Right hindlimb (tissue), 1 donor: ENCODE measurements around the gene COBLL1.

Experiments
- DNase-seq: peaks from one replicate; pipeline ENCODE4 v3.0.0-alpha.2; 2018

Gene COBLL1

DNA sequence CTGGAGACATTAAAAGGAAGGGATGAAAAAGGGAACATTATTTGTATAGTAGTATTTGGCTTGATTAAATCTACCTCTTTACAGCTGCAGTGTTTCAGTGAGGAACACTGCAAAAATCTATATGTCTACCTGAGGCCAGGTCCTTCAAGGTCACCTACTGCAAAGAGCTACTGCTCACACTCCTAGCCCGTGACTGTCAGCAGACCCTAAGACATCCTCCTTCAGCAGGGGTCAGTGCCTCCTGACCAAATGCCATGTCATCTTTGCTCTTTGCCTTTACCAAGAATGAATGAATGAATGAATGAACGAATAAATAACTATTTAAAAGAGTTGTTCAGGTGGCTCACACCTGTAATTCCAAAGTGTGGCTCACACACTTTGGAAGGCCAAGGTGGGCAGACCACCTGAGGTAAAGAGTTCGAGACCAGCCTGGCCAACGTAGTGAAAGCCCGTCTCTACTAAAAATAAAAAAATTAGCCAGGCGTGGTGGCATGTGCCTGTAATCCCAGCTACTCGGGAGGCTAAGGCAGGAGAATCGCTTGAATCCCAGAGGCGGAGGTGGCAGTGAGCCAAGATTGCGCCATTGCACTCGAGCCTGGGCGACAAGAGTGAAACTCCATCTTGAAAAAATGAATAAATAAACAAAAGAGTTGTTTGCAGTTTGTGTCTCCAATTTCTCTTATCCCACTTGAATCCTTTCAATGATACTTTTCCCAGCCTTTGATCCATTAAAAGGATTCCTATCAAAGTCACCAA, 136.0 kb downstream of the COBLL1 start:
- DNase-seq = no peak

GRCh38 chr2:164703915-164704706, 137.5 kb downstream of the COBLL1 start:
- no peak for DNase-seq

GRCh38 chr2:164701565-164701964, 140.1 kb downstream of the COBLL1 start:
- DNase-seq = no peak

- DNase-seq = no peak
These were observed 141.2 kb downstream of the COBLL1 start for GRCh38 chr2:164700390-164700789.

DNA sequence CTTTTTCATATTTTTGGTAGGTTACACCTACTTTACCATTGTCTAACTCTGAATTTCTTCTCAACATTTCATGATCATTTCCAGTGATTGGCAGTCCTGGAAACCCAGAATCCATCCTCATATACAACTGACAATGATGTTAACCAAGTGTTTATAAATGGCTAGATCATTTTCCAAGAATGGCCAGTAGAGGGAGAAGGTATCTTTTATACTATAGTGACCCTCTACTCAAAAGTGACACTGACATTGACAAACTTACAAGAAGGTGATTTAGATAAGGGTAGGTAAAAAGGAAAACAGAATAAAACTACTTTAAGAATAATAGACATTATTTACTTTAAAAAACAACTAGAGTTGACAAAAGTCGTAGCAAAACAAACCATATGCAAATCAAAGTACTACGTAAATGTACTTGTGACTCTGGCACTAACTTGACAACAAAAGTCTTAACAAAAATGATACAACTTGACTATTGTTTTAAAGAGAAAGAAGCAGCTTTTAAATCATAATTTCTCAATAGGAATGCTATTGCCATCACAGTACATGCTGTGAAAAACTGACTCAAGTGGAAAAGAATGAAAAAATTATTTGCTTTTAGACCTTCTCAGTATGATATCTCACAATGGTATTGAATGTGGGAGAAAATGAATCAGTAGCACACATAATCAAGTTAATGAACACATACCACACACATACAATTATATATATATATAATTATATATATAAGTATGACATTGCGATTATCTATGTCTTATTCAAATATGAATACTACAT, 143.7 kb downstream of the COBLL1 start:
- DNase-seq = no peak

GRCh38 chr2:164696634-164697033, 145.0 kb downstream of the COBLL1 start:
- DNase-seq = no peak

GRCh38 chr2:164694275-164694695, 147.3 kb downstream of the COBLL1 start:
- DNase-seq = no peak

GRCh38 chr2:164693834-164694233, 147.8 kb downstream of the COBLL1 start:
- DNase-seq = no peak

DNA sequence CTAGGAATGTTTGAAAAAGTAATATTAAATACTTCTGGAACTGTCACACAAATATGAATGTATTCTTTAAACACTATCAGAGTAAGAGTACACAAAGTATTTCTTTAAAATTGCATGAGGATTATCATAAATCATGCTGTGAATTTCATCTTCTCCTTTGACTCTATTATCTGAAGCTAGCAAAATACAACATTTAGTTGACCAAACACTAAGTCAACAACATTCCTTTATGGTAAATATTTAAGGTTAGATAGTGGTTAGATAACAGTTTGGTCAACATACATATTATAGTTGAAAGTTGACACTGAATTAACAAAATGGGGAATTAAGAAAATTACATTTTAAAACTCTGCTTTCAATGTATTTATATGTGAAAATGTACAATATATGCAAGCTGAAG, 148.2 kb downstream of the COBLL1 start:
- DNase-seq = no peak

- DNase-seq = no peak
These were observed 148.7 kb downstream of the COBLL1 start for GRCh38 chr2:164692958-164693357.

DNA sequence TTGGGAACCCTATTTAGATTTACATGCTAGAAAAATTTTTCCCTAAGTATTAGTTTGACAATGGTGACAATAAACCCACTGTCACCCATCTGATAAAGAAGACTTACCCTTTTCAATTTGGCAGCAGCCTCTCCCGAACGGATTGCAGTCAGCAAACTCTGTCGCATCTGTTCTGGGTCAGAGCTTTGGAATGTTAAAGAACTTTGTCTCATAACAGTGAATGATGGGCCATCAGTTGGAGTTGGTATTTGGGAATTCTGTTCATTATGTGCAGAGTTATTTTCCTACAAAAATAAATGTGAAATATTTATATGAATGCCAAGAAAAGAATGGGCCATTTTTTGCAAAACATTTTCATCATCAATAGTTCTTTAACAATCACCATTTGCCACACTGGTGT, 149.5 kb downstream of the COBLL1 start:
- no peak for DNase-seq

DNA sequence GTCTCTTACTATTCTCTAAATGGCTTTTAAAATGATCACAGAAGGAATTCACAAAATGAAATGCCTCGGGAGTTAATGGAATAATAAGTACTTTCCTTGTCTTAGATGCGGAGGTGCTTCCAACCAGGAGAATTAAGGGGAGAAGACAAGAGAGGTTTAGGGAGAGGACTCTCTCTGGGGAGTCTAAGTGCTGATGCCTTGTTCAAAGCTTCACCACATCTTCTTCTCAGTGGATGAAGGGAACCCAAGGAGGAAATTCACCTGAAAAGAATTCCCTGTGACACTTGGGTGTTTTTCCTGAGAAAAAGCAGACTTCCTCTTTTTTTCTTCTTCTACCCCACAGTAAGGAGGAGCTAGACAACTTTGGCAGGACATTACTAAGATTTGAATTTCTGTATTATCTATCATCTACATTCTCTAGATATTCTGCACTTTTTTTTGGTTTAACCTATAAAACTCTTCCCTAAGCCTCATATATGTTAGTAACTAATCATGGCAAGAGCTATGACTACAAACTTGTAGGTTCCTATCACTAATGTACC, 150.2 kb downstream of the COBLL1 start:
- DNase-seq = no peak

- no peak for DNase-seq
These were observed 151.3 kb downstream of the COBLL1 start for GRCh38 chr2:164690361-164690760.

DNA sequence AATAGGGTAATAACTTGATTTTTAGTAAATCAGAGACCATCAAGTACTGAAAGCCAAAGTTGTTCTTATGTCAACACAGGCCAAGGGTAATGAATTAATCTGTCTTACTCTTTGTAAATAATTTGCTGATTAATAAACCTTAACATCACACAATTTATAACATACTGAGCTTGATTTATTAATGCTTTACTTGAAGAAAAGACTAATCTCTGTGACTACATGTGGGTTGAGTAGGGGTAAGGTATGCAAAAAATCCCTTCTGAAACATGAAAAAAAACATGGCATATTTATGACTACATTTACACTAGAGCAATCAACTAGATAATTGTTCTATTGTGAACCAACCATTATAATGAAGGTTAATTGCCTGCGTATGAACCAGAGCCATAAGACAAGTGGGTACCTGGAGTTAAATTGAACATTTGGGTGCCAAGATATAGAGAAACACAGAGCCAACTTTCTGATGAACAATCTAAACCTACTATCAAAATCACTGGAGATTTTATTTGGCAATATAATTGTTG, 152.7 kb downstream of the COBLL1 start:
- no peak for DNase-seq

DNA sequence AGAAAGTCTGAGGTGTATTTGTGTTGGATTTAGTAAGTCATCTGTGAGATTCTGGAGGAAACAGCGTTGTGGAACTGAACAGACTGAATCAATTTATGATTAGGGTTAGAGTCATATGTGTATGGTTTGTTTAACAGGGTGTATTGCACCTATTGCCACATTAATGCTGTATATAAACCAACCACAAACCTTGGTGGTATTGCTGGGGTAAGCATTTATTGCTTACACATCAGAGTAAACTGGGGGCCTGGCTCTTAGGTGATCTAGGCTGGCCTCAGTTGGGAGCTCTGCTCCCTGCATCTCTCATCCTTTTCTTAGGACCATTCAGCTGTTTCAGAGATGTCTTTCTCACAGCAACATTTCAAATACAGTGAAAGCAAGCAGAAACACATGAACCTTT, 160.6 kb downstream of the COBLL1 start:
- no peak for DNase-seq

DNA sequence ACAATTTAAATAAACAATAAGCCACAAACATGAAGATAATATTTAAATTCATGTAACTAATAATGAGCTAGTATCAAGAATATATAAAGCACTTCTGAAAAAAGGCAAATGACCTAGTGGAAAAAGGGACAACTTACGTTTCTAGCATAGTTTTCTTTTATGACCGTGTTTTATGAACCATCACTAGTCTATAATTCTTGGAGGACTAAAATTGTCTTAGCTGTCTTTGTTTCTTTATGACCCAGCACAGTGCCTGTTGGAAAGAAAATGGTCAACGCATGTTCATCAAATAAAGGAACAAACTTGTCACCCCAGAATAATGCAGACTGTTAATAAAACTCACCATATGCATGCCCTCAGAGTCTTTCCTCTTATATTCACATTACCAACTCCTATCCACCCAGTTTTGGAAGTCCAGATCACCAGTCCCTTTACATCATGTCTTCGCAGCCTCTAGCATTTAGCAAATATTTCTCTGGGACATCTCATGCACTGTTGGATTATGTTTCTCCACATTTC, 162.9 kb downstream of the COBLL1 start:
- no peak for DNase-seq

- DNase-seq = no peak
These were observed 163.9 kb downstream of the COBLL1 start for GRCh38 chr2:164677733-164678132.

- DNase-seq = no peak
These were observed 164.4 kb downstream of the COBLL1 start for GRCh38 chr2:164677271-164677670.

GRCh38 chr2:164675687-164676086, 165.9 kb downstream of the COBLL1 start:
- DNase-seq = no peak

GRCh38 chr2:164675027-164675426, 166.6 kb downstream of the COBLL1 start:
- no peak for DNase-seq

- DNase-seq = no peak
These were observed 169.8 kb downstream of the COBLL1 start for GRCh38 chr2:164671664-164672396.

- DNase-seq = no peak
These were observed 172.3 kb downstream of the COBLL1 start for GRCh38 chr2:164669291-164669690.
